HL-60 (cell line): ENCODE results near the gene PLK1.

Experiments
- CTCF ChIP-seq: IDR thresholded peaks from one replicate; pipeline ENCODE4 v1.5.1; 2011; ENCODE audit warnings: low read length, control low read depth, inconsistent platforms; ENCODE audit not compliant: insufficient read depth
- GABPA ChIP-seq: IDR thresholded peaks from 2 replicates; pipeline ENCODE4 v1.6.1; 2012; ENCODE audit warnings: low read depth
- POLR2AphosphoS5 ChIP-seq: IDR thresholded peaks from 2 replicates; pipeline ENCODE4 v1.6.1; 2012; ENCODE audit warnings: low read depth
- REST ChIP-seq: IDR thresholded peaks from 2 replicates; pipeline ENCODE4 v1.6.1; 2012; ENCODE audit warnings: low read depth; ENCODE audit not compliant: insufficient replicate concordance
- SPI1 ChIP-seq: IDR thresholded peaks from 2 replicates; pipeline ENCODE4 v1.6.1; 2012; ENCODE audit warnings: low read depth, mild to moderate bottlenecking, borderline replicate concordance

GRCh38 chr16:23702951-23703350 lies 24.3 kb downstream of the PLK1 start:
- TF ChIP-seq CTCF (no peak), POLR2AphosphoS5 (no peak), REST (no peak), GABPA (no peak), SPI1 (no peak)
